ENCODE data around the gene UBA1. TPM values are rescaled to one million over a fixed set of nuclear protein-coding genes. Genes with fewer than 3 reads are reported as not detected.

UBA1 gene
- total RNA-seq, 3 donors from 2014 or later (not counting 1 experiment from before 2014, with no cell fraction given), result 118 to 168 (median 120) TPM

DNA sequence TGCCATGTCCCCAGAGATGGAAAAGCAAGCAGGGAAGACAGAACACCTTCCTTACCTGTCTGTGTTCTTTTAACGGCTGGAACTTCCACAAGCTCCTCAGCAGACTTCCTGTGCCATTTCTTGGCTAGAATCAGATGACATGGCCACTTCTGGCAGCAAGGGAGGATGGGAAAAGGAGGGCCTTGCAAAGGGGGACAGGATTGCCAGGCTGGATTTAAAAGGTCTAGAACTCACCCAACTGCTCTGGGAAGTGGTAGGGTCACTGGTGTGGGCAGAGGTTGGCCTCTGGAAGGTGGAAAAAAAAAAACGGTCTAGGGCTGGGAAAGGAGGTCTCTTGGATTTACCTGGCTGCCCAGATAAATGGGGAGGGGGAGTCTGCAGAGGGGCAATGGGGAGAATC is 37.5 kb downstream of the UBA1 start:
- Histone ChIP-seq H3K4me3 (ENCODE audit: low read length) (no peak overlapping the region), H3K27me3 (ENCODE audit: control insufficient read depth, insufficient read depth, low read length) (no peaks in the 10 kb centered on the region), H3K9me3 (ENCODE audit: control insufficient read depth, insufficient read depth, low read length) (no peaks in the 10 kb centered on the region), H3K27ac (ENCODE audit: low read length) (no peak overlapping the region), H3K4me1 (ENCODE audit: control insufficient read depth, insufficient read depth, low read length) (peaks cover 8% of the 10 kb centered on the region), H3K36me3 (ENCODE audit: control insufficient read depth, insufficient read depth, low read length) (peaks cover 21% of the 10 kb centered on the region)
- Mint-ChIP-seq H3K9me3 (no peaks in the 10 kb centered on the region), H3K27ac (peak overlapping the region; percentile 97 to 99), H3K36me3 (no peaks in the 10 kb centered on the region), H3K4me1 (peaks cover 17 to 20% of the 10 kb centered on the region in 2 donors), H3K27me3 (ENCODE audit: low read depth in 2 of 2) (no peaks in the 10 kb centered on the region), H3K4me3 (peak overlapping the region; percentile 37)
- no peak for ATAC-seq
- 78% methylated on average over 2 of the region's 2 CpGs for WGBS (ENCODE audit: insufficient coverage)
- TF ChIP-seq, protein P1, sequence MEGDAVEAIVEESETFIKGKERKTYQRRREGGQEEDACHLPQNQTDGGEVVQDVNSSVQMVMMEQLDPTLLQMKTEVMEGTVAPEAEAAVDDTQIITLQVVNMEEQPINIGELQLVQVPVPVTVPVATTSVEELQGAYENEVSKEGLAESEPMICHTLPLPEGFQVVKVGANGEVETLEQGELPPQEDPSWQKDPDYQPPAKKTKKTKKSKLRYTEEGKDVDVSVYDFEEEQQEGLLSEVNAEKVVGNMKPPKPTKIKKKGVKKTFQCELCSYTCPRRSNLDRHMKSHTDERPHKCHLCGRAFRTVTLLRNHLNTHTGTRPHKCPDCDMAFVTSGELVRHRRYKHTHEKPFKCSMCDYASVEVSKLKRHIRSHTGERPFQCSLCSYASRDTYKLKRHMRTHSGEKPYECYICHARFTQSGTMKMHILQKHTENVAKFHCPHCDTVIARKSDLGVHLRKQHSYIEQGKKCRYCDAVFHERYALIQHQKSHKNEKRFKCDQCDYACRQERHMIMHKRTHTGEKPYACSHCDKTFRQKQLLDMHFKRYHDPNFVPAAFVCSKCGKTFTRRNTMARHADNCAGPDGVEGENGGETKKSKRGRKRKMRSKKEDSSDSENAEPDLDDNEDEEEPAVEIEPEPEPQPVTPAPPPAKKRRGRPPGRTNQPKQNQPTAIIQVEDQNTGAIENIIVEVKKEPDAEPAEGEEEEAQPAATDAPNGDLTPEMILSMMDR (IDR thresholded peaks at IDR 0.05), result no peak
- intact Hi-C loops (cut with micrococcal nuclease), result no loop called here
- DNase-seq, result no peak

DNA sequence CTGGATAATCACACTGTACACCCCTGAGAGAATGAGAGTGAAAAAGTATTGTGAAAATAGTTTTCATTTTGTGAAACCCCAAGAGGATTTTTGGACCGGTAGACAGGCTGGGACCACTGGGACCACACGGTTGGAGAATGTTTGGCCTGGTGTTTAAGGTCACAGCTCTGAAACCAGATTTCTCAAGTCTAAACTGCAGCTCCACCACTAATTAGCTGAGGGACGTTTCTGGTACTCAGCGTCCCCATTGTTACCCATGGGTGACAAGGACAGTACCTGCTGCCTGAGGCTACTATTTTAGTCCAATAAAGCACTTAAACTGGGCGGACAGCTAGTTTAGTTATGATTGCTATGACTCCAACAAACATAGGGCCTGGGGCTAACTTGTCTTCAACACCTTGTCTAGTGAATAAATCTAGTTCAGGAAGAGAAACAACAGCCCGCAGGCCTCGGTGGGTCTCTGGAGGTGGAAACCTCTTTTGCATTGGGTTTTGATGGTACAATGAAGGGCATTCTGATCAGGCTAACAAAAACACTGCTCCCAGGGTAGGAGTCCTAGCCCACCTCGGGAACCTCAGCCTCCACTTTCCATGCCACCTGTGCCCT is 38.7 kb downstream of the UBA1 start:
- H3K4me1 Mint-ChIP-seq, result peaks cover 17 to 20% of the 10 kb centered on the region in 2 donors
- H3K27me3 Mint-ChIP-seq (ENCODE audit: low read depth in 2 of 2), result no peaks in the 10 kb centered on the region
- H3K9me3 Mint-ChIP-seq, result no peaks in the 10 kb centered on the region
- Histone ChIP-seq H3K27ac (ENCODE audit: low read length) (peak overlapping the region; percentile 98), H3K36me3 (ENCODE audit: control insufficient read depth, insufficient read depth, low read length) (peaks cover 10% of the 10 kb centered on the region), H3K4me3 (ENCODE audit: low read length) (peak overlapping the region; percentile 70), H3K9me3 (ENCODE audit: control insufficient read depth, insufficient read depth, low read length) (no peaks in the 10 kb centered on the region), H3K27me3 (ENCODE audit: control insufficient read depth, insufficient read depth, low read length) (no peaks in the 10 kb centered on the region), H3K4me1 (ENCODE audit: control insufficient read depth, insufficient read depth, low read length) (peaks cover 8% of the 10 kb centered on the region)
- intact Hi-C loops (cut with micrococcal nuclease), result no loop called here
- 69% methylated on average over 8 of the region's 8 CpGs for WGBS (ENCODE audit: insufficient coverage)
- DNase-seq (no peak), ATAC-seq (no peak)
- H3K27ac Mint-ChIP-seq, result peak overlapping the region; percentile 97 to 99
- no peaks in the 10 kb centered on the region for H3K36me3 Mint-ChIP-seq
- peak overlapping the region; percentile 98 for H3K4me3 Mint-ChIP-seq
- TF ChIP-seq, protein P1 (IDR thresholded peaks at IDR 0.05), result no peak

DNA sequence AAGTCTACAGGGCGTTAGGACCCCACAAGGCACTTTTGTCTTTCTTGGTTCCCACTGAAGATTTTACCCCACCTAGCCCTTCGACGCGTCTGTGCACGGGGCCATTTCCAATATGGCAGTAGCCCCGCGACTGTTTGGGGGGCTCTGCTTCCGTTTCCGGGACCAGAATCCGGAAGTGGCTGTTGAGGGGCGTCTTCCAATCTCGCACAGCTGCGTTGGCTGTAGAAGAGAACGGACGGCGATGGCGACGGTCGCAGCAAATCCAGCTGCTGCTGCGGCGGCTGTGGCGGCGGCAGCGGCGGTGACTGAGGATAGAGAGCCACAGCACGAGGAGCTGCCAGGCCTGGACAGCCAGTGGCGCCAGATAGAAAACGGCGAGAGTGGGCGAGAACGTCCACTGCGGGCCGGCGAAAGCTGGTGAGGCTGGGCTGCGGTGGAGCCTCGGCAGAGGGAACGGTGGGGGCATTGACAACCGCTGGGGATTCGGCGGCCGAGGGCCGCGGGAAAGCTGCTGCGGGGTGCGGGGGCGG is 39.2 kb downstream of the UBA1 start, which contains the start of gene USP11:
Gene USP11 (plus strand): TSS at position 207 of the 530 bp plus-strand sequence. CDS start 35 bp downstream, at position 242.
- peak; percentile 15 to 22 (median 19) for ATAC-seq

More for the DNA sequence above, 39.2 kb downstream of the UBA1 start, which contains the start of gene USP11:
- Histone ChIP-seq H3K27ac (ENCODE audit: low read length) (peak within 1 kb of the TSS; percentile 98), H3K36me3 (ENCODE audit: control insufficient read depth, insufficient read depth, low read length) (peaks cover 9% of the 10 kb centered on the region), H3K4me3 (ENCODE audit: low read length) (peak within 1 kb of the TSS; percentile 70), H3K27me3 (ENCODE audit: control insufficient read depth, insufficient read depth, low read length) (no peaks in the 10 kb centered on the region), H3K4me1 (ENCODE audit: control insufficient read depth, insufficient read depth, low read length) (peaks cover 8% of the 10 kb centered on the region), H3K9me3 (ENCODE audit: control insufficient read depth, insufficient read depth, low read length) (no peaks in the 10 kb centered on the region)
- DNase-seq, result peak; percentile 48 to 77
- H3K27ac Mint-ChIP-seq, result peak within 1 kb of the TSS; percentile 97 to 99
- H3K27me3 Mint-ChIP-seq (ENCODE audit: low read depth in 2 of 2), result no peaks in the 10 kb centered on the region
- TF ChIP-seq, protein P1 (IDR thresholded peaks at IDR 0.05), result no peak
- intact Hi-C loops (cut with micrococcal nuclease), result loop anchor here (1.0 kb wide), 1 partner anchor 16 kb away; no protein-coding TSS in a partner anchor
- H3K36me3 Mint-ChIP-seq, result no peaks in the 10 kb centered on the region
- H3K9me3 Mint-ChIP-seq, result no peaks in the 10 kb centered on the region
- H3K4me3 Mint-ChIP-seq, result peak within 1 kb of the TSS; percentile 98
- under 1% methylated on average over 46 of the region's 46 CpGs for WGBS (ENCODE audit: insufficient coverage)
- H3K4me1 Mint-ChIP-seq, result peaks cover 17 to 20% of the 10 kb centered on the region in 2 donors
